Endothelial cell of umbilical vein (primary cell): ENCODE measurements around the gene PLCG2. TPM values are rescaled to one million over a fixed set of nuclear protein-coding genes. Genes with fewer than 3 reads are reported as not detected.

Experiments used
- BruUV-seq: library from RNA; stranded (reverse); fragments of 400-500 nt; replicated peaks from 2 replicates; lab custom pipeline; 2021; lab: Mats Ljungman, UMichigan
- CTCF ChIA-PET: fragments of 300-600, 350-600 bp; sonication (Branson Sonifier 250); formaldehyde crosslinking; loops from one replicate; lab custom pipeline; 2021; ENCODE audit warnings: antibody characterized with exemption, inconsistent platforms; lab: Charles Lee
- POLR2A ChIA-PET: fragments of 300-600, 350-600 bp; sonication (Branson Sonifier 250); formaldehyde crosslinking; loops from one replicate; lab custom pipeline; 2021; ENCODE audit warnings: antibody characterized with exemption, inconsistent platforms; lab: Charles Lee
- DNase-seq: peaks from one replicate; pipeline ENCODE4 v3.0.0-alpha.2; 2011; ENCODE audit warnings: low read depth, low spot score
- FAIRE-seq: peaks from 2 replicates; lab custom pipeline; 2011; peaks lifted over from hg19 to GRCh38; lab: Jason Lieb, UNC
- H2AFZ ChIP-seq: 2 replicates; pipeline ENCODE4 v1.6.0; 2012; ENCODE audit warnings: low read depth, low read length, control low read depth, inconsistent platforms
- H3K27ac ChIP-seq: 2 replicates; pipeline ENCODE4 v1.5.1; 2011; ENCODE audit warnings: low read depth, mild to moderate bottlenecking, control low read depth, low read length, moderate library complexity; ENCODE audit not compliant: insufficient read depth
- H3K27me3 ChIP-seq, 2 experiments: 2 replicates each; pipeline versions ENCODE4 v1.6.0 to v1.6.1; 2011; ENCODE audit warnings: low read length in 2 of 2, mixed read lengths in 1 of 2; ENCODE audit not compliant: control insufficient read depth in 2 of 2, insufficient read depth in 2 of 2
- H3K36me3 ChIP-seq, 2 experiments: 2 replicates in 1 of 2; 3 replicates in 1 of 2; pipeline ENCODE4 v1.5.1; 2011; ENCODE audit warnings: low read length in 2 of 2, mild to moderate bottlenecking in 1 of 2, moderate library complexity in 1 of 2; ENCODE audit not compliant: control insufficient read depth in 2 of 2, insufficient read depth in 2 of 2; ENCODE audit errors: extremely low read depth in 1 of 2
- H3K4me1 ChIP-seq: 3 replicates; pipeline ENCODE4 v1.5.1; 2011; ENCODE audit warnings: mild to moderate bottlenecking, low read length; ENCODE audit not compliant: control insufficient read depth, insufficient read depth; ENCODE audit errors: extremely low read depth
- H3K4me2 ChIP-seq: 2 replicates; pipeline ENCODE4 v1.6.1; 2011; ENCODE audit warnings: low read length, control low read depth, mixed read lengths; ENCODE audit not compliant: insufficient read depth
- H3K4me3 ChIP-seq, 3 experiments: fragments of 200-600 bp in 1 of 3; sonication (generic), shearing (Covaris generic) in 1 of 3; replicated peaks in 1 of 3; 2 replicates each; pipeline ENCODE4 v1.5.1; 2011 to 2016; ENCODE audit warnings: control low read depth in 3 of 3, low read length in 3 of 3, mild to moderate bottlenecking in 2 of 3, inconsistent platforms in 1 of 3, low read depth in 1 of 3, moderate library complexity in 1 of 3; ENCODE audit not compliant: insufficient read depth in 1 of 3
- H3K79me2 ChIP-seq: 2 replicates; pipeline ENCODE4 v1.6.0; 2012; ENCODE audit warnings: low read length, inconsistent platforms; ENCODE audit not compliant: control insufficient read depth, insufficient read depth
- H3K9ac ChIP-seq: replicated peaks from 2 replicates; pipeline ENCODE3; 2011; ENCODE audit warnings: low read length, control low read depth; ENCODE audit not compliant: insufficient read depth; ENCODE audit errors: extremely low read depth
- H3K9me1 ChIP-seq: replicated peaks from 3 replicates; pipeline ENCODE4 v1.6.0; 2011; ENCODE audit warnings: mild to moderate bottlenecking, low read length; ENCODE audit not compliant: control insufficient read depth, insufficient read depth; ENCODE audit errors: extremely low read depth
- H3K9me3 ChIP-seq: replicated peaks from 2 replicates; pipeline ENCODE4 v1.5.1; 2012; ENCODE audit warnings: low read length, inconsistent platforms; ENCODE audit not compliant: control insufficient read depth, insufficient read depth
- H4K20me1 ChIP-seq: replicated peaks from 2 replicates; pipeline ENCODE3; 2011; ENCODE audit warnings: mild to moderate bottlenecking, low read length; ENCODE audit not compliant: control insufficient read depth, insufficient read depth; ENCODE audit errors: extremely low read depth
- CTCF ChIP-seq, 2 donors: IDR thresholded peaks; 1 replicate in 1 of 2; 2 replicates in 1 of 2; pipeline ENCODE4 v1.5.1; 2011; ENCODE audit warnings: low read length in 2 of 2, mild to moderate bottlenecking in 2 of 2, moderate library complexity in 2 of 2, control low read depth in 1 of 2, inconsistent platforms in 1 of 2, low read depth in 1 of 2; ENCODE audit not compliant: insufficient read depth in 1 of 2; ENCODE audit errors: extremely low read depth in 1 of 2
- FOS ChIP-seq: IDR thresholded peaks from 2 replicates; pipeline ENCODE4 v1.6.1; 2011; ENCODE audit warnings: mild to moderate bottlenecking, low read length, moderate library complexity, borderline replicate concordance; ENCODE audit not compliant: insufficient read depth
- GATA2 ChIP-seq: IDR thresholded peaks from 2 replicates; pipeline ENCODE4 v1.7.0; 2011; ENCODE audit warnings: low read depth, mild to moderate bottlenecking, moderate library complexity, mixed read lengths, low read length; ENCODE audit not compliant: insufficient read length, insufficient read depth
- MAX ChIP-seq: IDR thresholded peaks from 2 replicates; pipeline ENCODE4 v1.6.1; 2011; ENCODE audit not compliant: insufficient read depth, insufficient read length
- POLR2A ChIP-seq: IDR thresholded peaks from 2 replicates; pipeline ENCODE4 v1.6.1; 2012; ENCODE audit warnings: low read depth, mild to moderate bottlenecking, control low read depth, low read length
- POLR2AphosphoS5 ChIP-seq: IDR thresholded peaks from 2 replicates; pipeline ENCODE4 v1.6.1; 2012; ENCODE audit warnings: low read depth, mild to moderate bottlenecking, control low read depth, low read length, moderate library complexity; ENCODE audit not compliant: insufficient read depth
- dilution Hi-C: fragments of 300-500 bp; cut with MboI; formaldehyde crosslinking; loops from one replicate; pipeline ENCODE4 v1.15.0; 2019; ENCODE audit warnings: low sequenced_read_pairs; ENCODE audit not compliant: extremely low pct_ligation_motif_present
- intact Hi-C: fragments of 100-400 bp; cut with micrococcal nuclease; formaldehyde crosslinking; loops from one replicate; pipeline ENCODE4 v1.10.0; 2022
- polyA plus RNA-seq, 4 experiments: library from polyadenylated mRNA; depleted of rRNA in 3 of 4; stranded (reverse) in 3 of 4; unstranded in 1 of 4; fragments of >200 nt; gene quantifications; 2 replicates each; pipeline versions ENCODE4 v1.2.1 to v1.2.3, GENCODE V29; 2011 to 2012; ENCODE audit warnings: missing spikeins in 1 of 4
- total RNA-seq: library from RNA; stranded (reverse); gene quantifications from 2 replicates; pipeline ENCODE4 v1.2.3, GENCODE V29; 2021

Gene PLCG2
- total and polyA plus RNA-seq, 2 donors (not counting 3 experiments of a cell fraction or from before 2014, with no cell fraction given): 10.8 to 13.6 TPM

- DNase-seq: no peak
- no peak overlapping the region for H3K27ac ChIP-seq
- H3K79me2 ChIP-seq: no peaks in the 10 kb centered on the region
- no peaks in the 10 kb centered on the region for H4K20me1 ChIP-seq
- H3K4me3 ChIP-seq: no peak overlapping the region
- no peak overlapping the region for H2AFZ ChIP-seq
- FAIRE-seq: no peak
- intact Hi-C loops: no loop called here
- H3K27me3 ChIP-seq: no peaks in the 10 kb centered on the region
- no peak overlapping the region for H3K4me2 ChIP-seq
- CTCF ChIA-PET: no interaction called here
- H3K9me1 ChIP-seq: no peaks in the 10 kb centered on the region
- no peak overlapping the region for H3K9ac ChIP-seq
- H3K4me1 ChIP-seq: no peaks in the 10 kb centered on the region
- POLR2A ChIA-PET: no interaction called here
- no TSS peak for BruUV-seq
- TF ChIP-seq MAX (no peak), CTCF (IDR thresholded peaks at IDR 0.05; ENCODE audit: extremely low read depth in 1 of 2, insufficient read depth in 1 of 2, low read depth in 1 of 2, low read length in 2 of 2) (no peak), FOS (no peak), GATA2 (no peak), POLR2AphosphoS5 (no peak), POLR2A (no peak)
- H3K36me3 ChIP-seq: no peaks in the 10 kb centered on the region
- no peaks in the 10 kb centered on the region for H3K9me3 ChIP-seq
- dilution Hi-C loops: no loop called here
Observed at GRCh38 chr16:81928271-81928918, 149.3 kb downstream of the PLCG2 start.
